HEK293T (cell line): ENCODE results near the gene USB1.

Source experiments
- CTCF ChIA-PET: fragments of 350-600 bp; formaldehyde crosslinking; extraction: SDS; loops from one replicate; lab custom pipeline; 2021; ENCODE audit warnings: antibody characterized with exemption, inconsistent platforms; lab: Yijun Ruan, JAX
- POLR2A ChIA-PET: fragments of 350-600 bp; formaldehyde crosslinking; extraction: SDS; loops from one replicate; lab custom pipeline; 2020; ENCODE audit warnings: antibody characterized with exemption, inconsistent platforms; lab: Yijun Ruan, JAX
- DNase-seq: peaks from one replicate; pipeline ENCODE4 v3.0.0; 2012; ENCODE audit warnings: mixed read lengths; ENCODE audit errors: extremely low spot score
- ARNT ChIP-seq: fragments of 450-650 bp; IDR thresholded peaks from 2 replicates; pipeline ENCODE4 v1.6.1; 2017; ENCODE audit warnings: mild to moderate bottlenecking
- BHLHE40 ChIP-seq: fragments of 450-650 bp; IDR thresholded peaks from 2 replicates; pipeline ENCODE4 v1.6.1; 2016; ENCODE audit warnings: mild to moderate bottlenecking, moderate library complexity, borderline replicate concordance
- CTBP1 ChIP-seq: fragments of 450-650 bp; IDR thresholded peaks from 2 replicates; pipeline ENCODE4 v1.6.1; 2016; ENCODE audit warnings: borderline replicate concordance
- ELF4 ChIP-seq: fragments of 450-650 bp; IDR thresholded peaks from 2 replicates; pipeline ENCODE4 v1.6.1; 2017; ENCODE audit warnings: antibody characterized with exemption
- FOXA1 ChIP-seq: fragments of 450-650 bp; IDR thresholded peaks from 2 replicates; pipeline ENCODE4 v1.6.1; 2016; ENCODE audit warnings: mild to moderate bottlenecking
- FOXK2 ChIP-seq: fragments of 450-650 bp; IDR thresholded peaks from 2 replicates; pipeline ENCODE4 v1.6.1; 2016; ENCODE audit warnings: mild to moderate bottlenecking
- FOXM1 ChIP-seq: fragments of 450-650 bp; IDR thresholded peaks from 2 replicates; pipeline ENCODE4 v1.6.1; 2017; ENCODE audit warnings: mild to moderate bottlenecking, borderline replicate concordance
- HDGF ChIP-seq: fragments of 450-650 bp; IDR thresholded peaks from 2 replicates; pipeline ENCODE4 v1.6.1; 2017; ENCODE audit warnings: antibody characterized with exemption, borderline replicate concordance
- L3MBTL2 ChIP-seq: fragments of 450-650 bp; conservative IDR thresholded peaks from 2 replicates; pipeline ENCODE4 v1.6.1; 2016; ENCODE audit warnings: mild to moderate bottlenecking
- LEF1 ChIP-seq: fragments of 450-650 bp; IDR thresholded peaks from 2 replicates; pipeline ENCODE4 v1.6.1; 2017; ENCODE audit warnings: mild to moderate bottlenecking, borderline replicate concordance
- NFRKB ChIP-seq: fragments of 450-650 bp; IDR thresholded peaks from 2 replicates; pipeline ENCODE4 v1.6.1; 2016; ENCODE audit warnings: mild to moderate bottlenecking, moderate library complexity
- SP1 ChIP-seq: fragments of 450-650 bp; IDR thresholded peaks from 2 replicates; pipeline ENCODE4 v1.6.1; 2017
- SUZ12 ChIP-seq: fragments of 450-650 bp; IDR thresholded peaks from 2 replicates; pipeline ENCODE4 v1.6.1; 2016; ENCODE audit warnings: mild to moderate bottlenecking
- TARDBP ChIP-seq: fragments of 450-650 bp; IDR thresholded peaks from 2 replicates; pipeline ENCODE4 v1.6.1; 2016
- ZNF384 ChIP-seq: fragments of 450-650 bp; IDR thresholded peaks from 2 replicates; pipeline ENCODE4 v1.6.1; 2016
- TF ChIP-seq, protein P1 (sequence below): fragments of 450-650 bp; IDR thresholded peaks from 2 replicates; pipeline ENCODE4 v1.6.1; 2016

USB1 gene

DNA sequence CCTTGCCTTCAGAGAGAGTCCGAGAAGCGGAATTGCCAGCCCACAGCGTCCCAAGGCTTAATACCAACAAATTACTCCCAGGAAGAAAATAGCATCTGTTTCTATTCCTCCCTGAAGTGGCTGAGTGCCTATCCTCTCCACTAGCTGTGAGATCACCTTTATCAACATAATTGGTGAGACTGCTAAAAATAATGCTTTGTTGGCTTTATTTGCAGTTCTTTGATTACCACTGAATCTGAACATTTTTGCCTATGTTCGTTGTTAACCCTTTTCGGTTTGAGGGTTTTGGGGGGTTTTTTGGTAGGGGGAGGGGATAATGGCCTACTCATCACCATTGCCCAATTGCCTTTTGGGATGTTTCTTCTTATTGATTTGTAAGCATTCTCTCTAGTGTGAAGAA is 55.4 kb downstream of the USB1 start:
- ChIA-PET POLR2A (no interaction called here), CTCF (interaction anchor here (0.7 kb wide), 1 partner anchor 13 kb away, joined by 4 read pairs; no protein-coding TSS in a partner anchor)
- DNase-seq: no peak
- TF ChIP-seq FOXM1 (no peak), L3MBTL2 (no peak), NFRKB (no peak), SP1 (no peak), ARNT (no peak), LEF1 (no peak), CTBP1 (no peak)

DNA sequence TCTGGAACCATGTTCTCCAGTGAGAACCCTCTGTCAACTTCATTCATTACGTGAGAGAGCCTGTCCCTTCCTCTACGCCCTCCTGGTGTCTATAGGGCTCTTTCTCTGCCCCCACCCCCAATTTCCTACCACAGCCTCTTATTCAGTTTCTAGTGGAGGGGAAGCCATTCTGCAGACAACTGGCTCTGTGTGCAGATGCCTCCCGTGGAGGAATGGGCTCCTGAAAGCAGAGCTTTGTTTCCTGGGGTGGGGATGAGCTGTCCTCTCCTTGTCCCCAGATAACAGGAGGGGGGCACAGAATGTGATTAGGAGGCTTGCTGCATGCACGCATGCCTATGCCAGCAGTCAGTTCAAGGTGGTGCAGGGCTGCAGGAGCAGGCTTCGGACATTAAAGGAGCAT is 55.9 kb downstream of the USB1 start:
- ChIA-PET POLR2A (interaction anchor here (1.4 kb wide), 1 partner anchor 72 kb away, joined by 4 read pairs; the partner anchor contains the start of gene CFAP20), CTCF (no interaction called here)
- TF ChIP-seq SUZ12: no peak
- TF ChIP-seq FOXM1: no peak
- TF ChIP-seq BHLHE40: no peak
- TF ChIP-seq ELF4: no peak
- TF ChIP-seq ZNF384: no peak
- no peak for TF ChIP-seq ARNT
- no peak for TF ChIP-seq NFRKB
- no peak for TF ChIP-seq HDGF
- TF ChIP-seq TARDBP: no peak
- TF ChIP-seq L3MBTL2: no peak
- DNase-seq: no peak

DNA sequence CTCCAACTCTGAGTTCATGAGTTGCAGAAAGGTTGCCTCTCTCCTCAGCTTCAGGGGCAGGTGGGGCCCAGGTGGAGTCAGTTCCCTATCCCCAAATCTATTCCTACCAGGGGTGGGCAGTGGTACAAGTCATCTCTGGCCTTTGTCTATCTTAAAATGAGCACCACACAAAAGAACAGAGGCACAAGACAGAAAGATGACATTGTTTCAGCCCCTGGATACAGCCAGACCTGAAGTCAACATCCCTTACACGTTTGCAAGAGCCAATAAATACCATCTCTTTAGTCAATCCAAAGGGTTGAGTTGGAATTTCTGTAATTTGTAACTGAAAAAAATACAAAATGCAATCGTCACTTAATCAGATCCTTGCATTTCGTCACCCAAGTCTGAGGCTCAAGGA is 56.6 kb downstream of the USB1 start:
- ChIA-PET POLR2A (interaction anchor here (1.4 kb wide), 1 partner anchor 72 kb away, joined by 4 read pairs; the partner anchor contains the start of gene CFAP20), CTCF (no interaction called here)
- no peak for TF ChIP-seq NFRKB
- TF ChIP-seq ELF4: no peak
- TF ChIP-seq BHLHE40: no peak
- no peak for TF ChIP-seq CTBP1
- no peak for TF ChIP-seq HDGF
- TF ChIP-seq FOXM1: no peak
- TF ChIP-seq ARNT: no peak
- TF ChIP-seq LEF1: no peak
- TF ChIP-seq SUZ12: no peak
- TF ChIP-seq L3MBTL2: no peak
- TF ChIP-seq FOXK2: no peak
- TF ChIP-seq ZNF384: no peak
- no peak for TF ChIP-seq TARDBP
- DNase-seq: no peak

DNA sequence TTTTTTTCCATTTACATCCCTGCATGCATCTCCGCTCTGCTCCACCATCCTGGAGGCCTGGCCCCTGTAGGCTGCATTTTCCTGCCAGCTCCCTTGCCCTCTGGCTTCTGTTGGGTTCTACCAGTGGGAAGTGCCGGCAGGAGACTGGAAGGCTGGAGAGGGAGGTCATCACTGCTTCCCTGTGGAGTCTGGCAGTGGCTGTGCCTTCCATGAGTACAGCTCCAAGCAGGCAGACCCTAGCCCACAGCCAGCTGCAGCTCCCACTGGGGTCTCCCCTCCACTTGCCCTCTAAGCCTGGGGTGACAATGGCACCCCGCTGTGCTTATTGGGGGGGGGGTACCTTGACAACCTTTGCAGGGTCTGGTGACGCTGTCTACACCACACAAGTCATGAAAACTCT is 61.6 kb downstream of the USB1 start:
- ChIA-PET CTCF (interaction anchor here (0.7 kb wide), 1 partner anchor 31 kb away, joined by 4 read pairs; no protein-coding TSS in a partner anchor), POLR2A (no interaction called here)
- TF ChIP-seq SP1: no peak
- TF ChIP-seq TARDBP: no peak
- TF ChIP-seq HDGF: no peak
- no peak for TF ChIP-seq FOXM1
- no peak for TF ChIP-seq ZNF384
- no peak for TF ChIP-seq ARNT
- TF ChIP-seq FOXK2: no peak
- no peak for TF ChIP-seq NFRKB
- no peak for TF ChIP-seq LEF1
- no peak for TF ChIP-seq L3MBTL2
- TF ChIP-seq SUZ12: no peak
- TF ChIP-seq FOXA1: no peak
- TF ChIP-seq, protein P1, sequence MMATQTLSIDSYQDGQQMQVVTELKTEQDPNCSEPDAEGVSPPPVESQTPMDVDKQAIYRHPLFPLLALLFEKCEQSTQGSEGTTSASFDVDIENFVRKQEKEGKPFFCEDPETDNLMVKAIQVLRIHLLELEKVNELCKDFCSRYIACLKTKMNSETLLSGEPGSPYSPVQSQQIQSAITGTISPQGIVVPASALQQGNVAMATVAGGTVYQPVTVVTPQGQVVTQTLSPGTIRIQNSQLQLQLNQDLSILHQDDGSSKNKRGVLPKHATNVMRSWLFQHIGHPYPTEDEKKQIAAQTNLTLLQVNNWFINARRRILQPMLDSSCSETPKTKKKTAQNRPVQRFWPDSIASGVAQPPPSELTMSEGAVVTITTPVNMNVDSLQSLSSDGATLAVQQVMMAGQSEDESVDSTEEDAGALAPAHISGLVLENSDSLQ: no peak
- no peak for TF ChIP-seq ELF4
- TF ChIP-seq BHLHE40: no peak
- no peak for TF ChIP-seq CTBP1

DNA sequence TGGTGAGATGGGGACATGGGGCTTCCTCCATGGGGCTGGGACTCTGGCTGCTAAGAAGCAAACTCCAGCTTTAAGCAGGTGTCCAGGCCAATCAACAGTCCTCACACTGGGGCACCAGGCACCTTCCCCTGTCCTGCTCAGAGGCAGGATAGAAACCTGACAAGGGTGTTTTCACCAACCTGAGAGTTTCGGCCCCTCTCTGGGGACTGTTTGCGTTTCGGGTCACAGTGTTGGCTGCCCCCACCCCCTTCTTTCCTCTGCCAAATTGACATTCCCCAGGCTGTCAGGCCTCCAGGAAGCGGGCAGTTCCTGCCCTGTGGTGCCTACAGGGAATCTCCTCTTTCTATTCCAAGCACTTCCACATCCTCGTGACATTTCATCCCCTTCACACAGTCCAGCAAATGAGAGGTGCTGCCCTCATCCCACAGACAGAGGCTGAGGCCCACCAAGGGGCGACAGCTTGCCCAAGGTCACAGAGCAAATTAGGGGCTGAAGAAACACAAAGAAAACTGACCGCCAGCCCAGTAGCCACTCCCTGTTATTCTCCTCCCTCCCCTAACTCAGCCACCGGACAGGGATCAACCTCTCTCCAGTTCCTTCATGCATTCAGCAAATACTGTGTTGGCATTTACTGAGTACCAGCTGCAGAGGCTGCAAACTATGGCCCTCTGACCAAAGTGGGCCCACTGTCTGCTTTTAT is 62.3 kb downstream of the USB1 start:
- DNase-seq: no peak
- ChIA-PET CTCF (interaction anchor here (0.7 kb wide), 1 partner anchor 32 kb away, joined by 4 read pairs; no protein-coding TSS in a partner anchor), POLR2A (no interaction called here)
- TF ChIP-seq CTBP1 (no peak), FOXM1 (no peak), BHLHE40 (no peak), ELF4 (no peak)
- TF ChIP-seq, protein P1: no peak

More for the DNA sequence above, 61.6 kb downstream of the USB1 start:
- DNase-seq: no peak

DNA sequence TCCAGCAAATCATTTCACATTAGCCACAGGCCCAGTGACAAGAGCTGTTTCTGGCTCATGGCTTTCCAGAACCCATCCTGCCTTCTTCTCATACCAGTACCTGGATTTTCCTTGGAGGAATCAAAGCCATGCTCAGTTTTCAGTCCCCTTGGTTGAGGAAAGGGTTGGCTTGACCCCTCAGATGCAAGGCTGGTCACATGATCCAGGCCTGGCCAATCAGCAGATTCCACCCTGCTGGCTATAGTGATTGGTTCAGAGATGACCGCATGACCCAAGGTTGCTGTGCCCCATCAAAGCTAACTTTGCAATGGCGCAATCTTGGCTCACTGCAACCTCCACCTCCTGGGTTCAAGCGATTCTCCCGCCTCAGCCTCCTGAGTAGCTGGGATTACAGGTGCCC is 69.4 kb downstream of the USB1 start:
- ChIA-PET CTCF (no interaction called here), POLR2A (no interaction called here)
- no peak for TF ChIP-seq ARNT
- TF ChIP-seq SUZ12: no peak
- TF ChIP-seq BHLHE40: no peak
- no peak for TF ChIP-seq TARDBP
- TF ChIP-seq CTBP1: no peak
- TF ChIP-seq ELF4: no peak
- TF ChIP-seq ZNF384: no peak
- TF ChIP-seq, protein P1: no peak
- TF ChIP-seq HDGF: no peak
- TF ChIP-seq L3MBTL2: no peak
- no peak for TF ChIP-seq SP1
- TF ChIP-seq FOXA1: no peak
- TF ChIP-seq FOXK2: no peak
- no peak for TF ChIP-seq LEF1
- no peak for TF ChIP-seq FOXM1
- TF ChIP-seq NFRKB: no peak
- no peak for DNase-seq
